Esophagus muscularis mucosa (tissue), 3 donors: ENCODE results near the gene RNF138.

Experiments
- CTCF ChIP-seq, 3 experiments: fragments of 200-600 bp in 2 of 3; fragments of 450-650 bp in 1 of 3; sonication (generic) in 2 of 3; IDR thresholded peaks; one replicate each; pipeline ENCODE4 v1.5.1; 2017 to 2019; ENCODE audit warnings: antibody characterized with exemption in 3 of 3, mild to moderate bottlenecking in 2 of 3, moderate library complexity in 1 of 3
- POLR2A ChIP-seq: fragments of 450-650 bp; IDR thresholded peaks from one replicate; pipeline ENCODE4 v1.6.1; 2017; ENCODE audit warnings: antibody characterized with exemption, moderate library complexity, mild to moderate bottlenecking, low read depth
- POLR2AphosphoS5 ChIP-seq, 2 donors: sonication (generic); formaldehyde crosslinking; IDR thresholded peaks; one replicate each; pipeline ENCODE4 v1.6.1; 2017; ENCODE audit warnings: antibody characterized with exemption in 2 of 2

GRCh38 chr18:32135625-32136024, 44.0 kb downstream of the RNF138 start:
- TF ChIP-seq CTCF (IDR thresholded peaks at IDR 0.05) (no peak), POLR2A (no peak), POLR2AphosphoS5 (IDR thresholded peaks at IDR 0.05) (no peak)
